Measurements from ENCODE around the gene FRMD6.

DNA sequence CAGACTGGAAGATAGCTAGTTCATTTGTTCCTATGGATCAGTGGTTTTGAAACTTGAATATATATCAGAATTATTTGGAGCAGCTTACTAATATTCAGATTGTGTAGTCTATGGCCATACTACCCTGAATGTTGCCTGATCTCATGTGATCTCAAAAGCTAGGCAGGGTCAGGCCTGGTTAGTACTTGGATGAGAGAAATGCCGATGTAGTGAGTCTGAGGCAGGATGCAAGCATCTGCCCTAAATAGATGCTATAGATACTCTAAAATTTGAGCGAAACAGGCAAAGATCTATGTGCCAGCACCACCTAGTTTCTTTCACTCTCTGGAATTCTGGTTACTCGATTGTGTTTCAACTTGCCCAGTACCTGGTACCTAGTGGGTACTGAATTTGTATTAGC is 40.9 kb downstream of the FRMD6 start:
- no peak for TF ChIP-seq POLR2A (IDR thresholded peaks at IDR 0.05)
- no peak for TF ChIP-seq POLR2AphosphoS5 (IDR thresholded peaks at IDR 0.05)
